Gastroesophageal sphincter (tissue), 3 donors: ENCODE data around the gene TNS3.

Source experiments
- EP300 ChIP-seq: sonication (generic); formaldehyde crosslinking; IDR thresholded peaks from one replicate; pipeline ENCODE4 v1.6.1; 2017; ENCODE audit warnings: antibody characterized with exemption, mild to moderate bottlenecking
- POLR2A ChIP-seq, 2 donors: fragments of 450-650 bp; IDR thresholded peaks; one replicate each; pipeline ENCODE4 v1.6.1; 2017; ENCODE audit warnings: antibody characterized with exemption in 2 of 2, mild to moderate bottlenecking in 2 of 2, moderate library complexity in 1 of 2
- POLR2AphosphoS5 ChIP-seq: sonication (generic); formaldehyde crosslinking; IDR thresholded peaks from one replicate; pipeline ENCODE4 v1.6.1; 2017; ENCODE audit warnings: antibody characterized with exemption
- TF ChIP-seq, protein P1 (sequence below), 4 experiments: fragments of 200-600 bp in 2 of 4; fragments of 450-650 bp in 2 of 4; sonication (generic) in 1 of 4; IDR thresholded peaks; one replicate each; pipeline ENCODE4 v1.5.1; 2017 to 2019; ENCODE audit warnings: antibody characterized with exemption in 4 of 4, mild to moderate bottlenecking in 2 of 4, moderate library complexity in 2 of 4

- TF ChIP-seq POLR2AphosphoS5 (no peak), POLR2A (IDR thresholded peaks at IDR 0.05) (no peak), EP300 (no peak)
- TF ChIP-seq, protein P1, sequence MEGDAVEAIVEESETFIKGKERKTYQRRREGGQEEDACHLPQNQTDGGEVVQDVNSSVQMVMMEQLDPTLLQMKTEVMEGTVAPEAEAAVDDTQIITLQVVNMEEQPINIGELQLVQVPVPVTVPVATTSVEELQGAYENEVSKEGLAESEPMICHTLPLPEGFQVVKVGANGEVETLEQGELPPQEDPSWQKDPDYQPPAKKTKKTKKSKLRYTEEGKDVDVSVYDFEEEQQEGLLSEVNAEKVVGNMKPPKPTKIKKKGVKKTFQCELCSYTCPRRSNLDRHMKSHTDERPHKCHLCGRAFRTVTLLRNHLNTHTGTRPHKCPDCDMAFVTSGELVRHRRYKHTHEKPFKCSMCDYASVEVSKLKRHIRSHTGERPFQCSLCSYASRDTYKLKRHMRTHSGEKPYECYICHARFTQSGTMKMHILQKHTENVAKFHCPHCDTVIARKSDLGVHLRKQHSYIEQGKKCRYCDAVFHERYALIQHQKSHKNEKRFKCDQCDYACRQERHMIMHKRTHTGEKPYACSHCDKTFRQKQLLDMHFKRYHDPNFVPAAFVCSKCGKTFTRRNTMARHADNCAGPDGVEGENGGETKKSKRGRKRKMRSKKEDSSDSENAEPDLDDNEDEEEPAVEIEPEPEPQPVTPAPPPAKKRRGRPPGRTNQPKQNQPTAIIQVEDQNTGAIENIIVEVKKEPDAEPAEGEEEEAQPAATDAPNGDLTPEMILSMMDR (IDR thresholded peaks at IDR 0.05), result no peak
These were observed 43.0 kb downstream of the TNS3 start for GRCh38 chr7:47538846-47539311.
